Cerebellar cortex (tissue), 1 donor: ENCODE measurements around the gene RABGGTA.
"Not testable (repeated sequence)": the region's sequence is repeated elsewhere in the genome, so short reads cannot be mapped to it uniquely, and the experiment has no call there.

Source experiments
- DNase-seq: peaks from one replicate; pipeline ENCODE4 v3.0.0-alpha.2; 2015; ENCODE audit warnings: low spot score

Gene RABGGTA

GRCh38 chr14:24240110-24240918 is 31.1 kb downstream of the RABGGTA start:
- DNase-seq = no peak

DNA sequence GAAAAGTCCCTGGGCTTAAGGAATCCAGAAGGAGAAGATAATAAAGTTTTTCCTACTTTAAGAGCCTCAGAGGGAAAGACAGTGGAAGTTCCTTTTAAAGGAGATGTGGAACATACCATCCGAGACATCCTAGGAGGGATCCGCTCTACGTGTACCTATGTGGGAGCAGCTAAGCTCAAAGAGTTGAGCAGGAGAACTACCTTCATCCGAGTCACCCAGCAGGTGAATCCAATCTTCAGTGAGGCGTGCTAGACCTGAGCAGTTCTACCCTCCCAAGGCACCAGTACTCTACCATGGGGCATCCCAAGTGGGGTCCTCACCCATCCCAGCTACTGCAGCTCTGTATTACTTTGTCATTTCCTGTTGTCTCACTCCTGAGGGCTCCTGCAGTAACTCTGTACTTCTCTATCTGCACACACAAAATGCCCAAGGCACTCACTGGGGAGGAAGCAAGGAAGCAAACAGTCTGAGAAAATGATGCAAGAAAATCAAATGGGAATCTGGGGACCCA is 32.8 kb downstream of the RABGGTA start:
- no peak for DNase-seq

GRCh38 chr14:24238123-24238522 is 33.3 kb downstream of the RABGGTA start:
- DNase-seq = no peak

- DNase-seq = no peak
Observed at GRCh38 chr14:24237463-24237955, 33.9 kb downstream of the RABGGTA start.

GRCh38 chr14:24236689-24237462 is 34.5 kb downstream of the RABGGTA start:
- no peak for DNase-seq

DNA sequence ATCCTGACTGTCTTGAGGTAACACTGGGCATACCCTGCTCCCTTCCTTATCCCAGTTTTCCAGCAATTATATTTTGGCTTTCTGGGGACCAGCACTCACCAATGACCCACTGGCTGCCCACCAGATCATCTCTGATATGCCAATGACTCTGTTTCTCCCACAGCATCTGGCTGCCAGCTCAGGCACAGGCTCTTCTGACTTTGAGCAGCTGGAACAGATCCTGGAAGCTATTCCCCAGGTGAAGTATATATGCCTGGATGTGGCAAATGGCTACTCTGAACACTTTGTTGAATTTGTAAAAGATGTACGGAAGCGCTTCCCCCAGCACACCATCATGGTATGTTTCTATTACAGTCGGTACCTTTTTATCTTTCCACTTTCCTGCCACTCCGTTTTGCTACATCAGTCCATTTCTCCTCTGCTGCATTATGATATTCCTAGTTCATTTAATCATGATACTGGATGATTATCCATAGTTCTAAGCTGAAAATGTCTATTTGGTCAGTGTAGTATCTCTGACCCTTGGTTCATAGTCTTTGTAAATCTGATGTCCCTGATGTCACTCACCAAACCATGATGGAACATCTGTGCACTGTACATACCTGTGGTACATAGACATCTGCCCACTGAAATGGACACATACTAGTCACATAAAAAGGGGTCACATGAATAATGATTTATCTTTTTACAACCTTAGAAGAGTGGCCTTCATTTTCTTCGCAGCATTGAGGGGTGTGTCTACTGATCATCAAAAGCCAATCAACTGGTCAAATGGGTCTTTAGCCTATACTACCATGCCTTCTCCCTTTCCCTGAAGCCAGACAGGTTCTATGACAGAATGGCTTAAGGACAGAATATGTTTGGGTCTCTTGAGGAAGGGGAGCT is 35.4 kb downstream of the RABGGTA start:
- DNase-seq = no peak

DNA sequence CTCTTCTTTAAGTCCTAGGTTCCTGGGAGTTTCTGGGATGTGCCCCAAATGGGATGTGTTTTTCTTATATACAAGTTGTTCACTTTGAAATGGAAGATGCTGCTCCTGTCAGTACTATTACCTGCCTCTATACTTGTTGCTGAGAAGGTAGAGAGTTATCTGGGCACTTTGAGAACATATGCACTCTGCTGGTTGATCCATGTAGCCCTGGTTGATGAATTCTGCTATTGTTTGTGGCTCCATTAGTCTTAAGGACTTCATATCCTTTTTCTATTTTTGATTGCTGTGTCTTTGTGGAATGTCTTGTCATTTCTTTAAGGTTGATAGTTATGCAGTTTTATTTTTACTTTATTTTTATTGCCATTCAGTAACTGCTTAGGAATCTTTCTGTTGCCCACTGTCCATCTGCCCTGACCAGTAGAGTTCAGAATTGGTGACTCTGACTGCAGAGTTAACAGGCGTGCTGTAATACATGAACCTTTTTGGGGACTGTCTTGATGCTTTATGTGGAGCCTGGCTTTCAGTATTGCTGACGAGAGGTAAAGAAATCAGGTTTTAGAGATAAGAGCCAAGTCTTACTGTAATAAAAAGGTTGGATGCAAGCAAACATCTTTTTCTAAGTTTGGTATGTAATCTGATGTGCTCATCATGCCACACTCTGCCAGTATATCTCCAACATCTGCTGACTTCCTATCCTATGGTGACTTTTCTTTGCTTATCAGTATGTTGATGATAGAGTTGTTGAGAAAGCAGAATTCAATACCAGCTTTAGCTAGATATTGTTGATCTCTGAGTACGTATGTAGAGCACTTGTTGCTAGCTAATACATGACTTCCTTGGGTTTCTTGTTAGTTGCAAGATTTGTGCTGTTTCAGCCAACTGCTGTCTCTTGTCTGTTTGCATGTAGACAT is 37.0 kb downstream of the RABGGTA start:
- DNase-seq = no peak

GRCh38 chr14:24233538-24233866 is 37.9 kb downstream of the RABGGTA start:
- no peak for DNase-seq

GRCh38 chr14:24232645-24233537 is 38.5 kb downstream of the RABGGTA start, which contains the start of gene GMPR2:
GMPR2 (plus strand) TSS chr14:24232929; CDS start chr14:24233254, 325 bp downstream.
- DNase-seq = no peak

DNA sequence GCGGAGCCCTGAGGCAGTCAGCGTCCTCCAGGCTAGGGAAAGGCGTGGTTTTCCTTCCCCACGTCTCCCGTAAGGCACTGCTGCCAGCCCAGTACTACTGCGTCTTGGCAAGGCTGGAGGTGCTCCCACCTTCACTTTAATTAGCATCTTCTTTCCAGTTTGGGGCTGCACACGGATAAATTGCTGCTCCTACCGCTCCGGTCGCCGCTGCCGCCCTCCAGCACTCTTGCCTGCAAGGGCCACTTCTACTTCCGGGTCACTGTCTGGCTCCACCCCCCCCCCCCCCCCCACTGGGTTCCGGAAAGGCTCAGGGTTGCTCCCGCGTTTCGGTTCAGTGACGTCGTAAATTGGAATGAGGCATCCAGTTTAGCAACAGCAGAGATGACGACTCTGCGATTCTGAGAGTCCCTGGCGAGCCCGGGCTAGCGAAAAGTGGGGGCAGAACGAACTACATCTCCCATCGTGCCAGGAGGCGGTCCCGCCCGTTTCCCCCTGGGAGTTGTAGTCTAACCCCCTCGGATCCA is 39.2 kb downstream of the RABGGTA start, which contains the start of gene NEDD8:
TSS of gene NEDD8 (minus strand) at position 247 of the 524 bp plus-strand sequence. CDS start at position 147, 100 bp downstream.
- DNase-seq = peak; percentile 97

- DNase-seq = no peak
Observed at GRCh38 chr14:24231263-24232120, 39.9 kb downstream of the RABGGTA start.

GRCh38 chr14:24228902-24229301 is 42.5 kb downstream of the RABGGTA start:
- no peak for DNase-seq

GRCh38 chr14:24226473-24226872 is 44.9 kb downstream of the RABGGTA start:
- no peak for DNase-seq

- DNase-seq = no peak
Observed at GRCh38 chr14:24224618-24225071, 46.8 kb downstream of the RABGGTA start.

- not testable (repeated sequence) for DNase-seq
Observed at GRCh38 chr14:24222987-24223386, 48.4 kb downstream of the RABGGTA start.

- DNase-seq = no peak
Observed at GRCh38 chr14:24219521-24219920, 51.9 kb downstream of the RABGGTA start.

DNA sequence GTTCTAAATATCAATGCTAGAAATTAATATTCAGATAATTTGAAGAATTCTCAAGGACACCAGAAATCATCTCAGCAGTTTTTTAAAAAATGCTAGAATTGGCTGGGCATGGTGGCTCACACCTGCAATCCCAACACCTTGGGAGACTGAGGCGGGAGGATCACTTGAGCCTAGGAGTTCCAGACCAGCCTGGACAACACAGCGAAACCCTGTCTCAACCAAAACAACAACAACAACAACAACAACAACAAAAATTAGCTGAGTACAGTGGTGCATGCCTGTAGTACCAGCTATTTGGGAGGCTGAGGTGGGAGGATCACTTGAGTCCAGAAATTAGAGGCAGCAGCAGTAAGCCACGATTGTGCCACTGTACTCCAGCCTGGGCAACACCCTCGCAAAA is 52.3 kb downstream of the RABGGTA start:
- no peak for DNase-seq

GRCh38 chr14:24216876-24217275 is 54.5 kb downstream of the RABGGTA start:
- not testable (repeated sequence) for DNase-seq
